HG03575 (cell line): Measurements from ENCODE around the gene ZNF695.

Experiments used
- ATAC-seq: cut with Tn5 transposase; IDR thresholded peaks from one replicate; pipeline ENCODE4 v1.9.1; 2021; ENCODE audit not compliant: unreplicated experiment, insufficient number of reproducible peaks, low FRiP score; ENCODE audit errors: extremely low read depth

The ZNF695 gene

DNA sequence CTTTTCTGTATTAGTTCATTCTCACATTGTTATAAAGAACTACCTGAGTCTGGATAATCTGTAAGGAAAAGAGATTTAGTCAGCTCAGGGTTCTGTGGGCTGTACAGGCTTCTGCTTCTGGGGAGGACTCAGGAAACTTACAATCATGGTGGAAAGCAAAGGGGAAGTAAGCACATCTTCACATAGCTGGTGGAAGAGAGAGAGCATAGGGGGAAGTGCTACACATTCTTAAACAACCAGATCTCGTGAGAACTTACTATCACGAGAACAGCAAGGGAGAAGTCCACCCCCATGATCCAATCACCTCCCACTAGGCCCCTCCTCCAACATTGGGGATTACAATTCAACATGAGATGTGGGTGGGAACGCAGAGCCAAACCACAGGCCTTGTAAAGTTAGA is 38.2 kb downstream of the ZNF695 start:
- ATAC-seq, result no peak

DNA sequence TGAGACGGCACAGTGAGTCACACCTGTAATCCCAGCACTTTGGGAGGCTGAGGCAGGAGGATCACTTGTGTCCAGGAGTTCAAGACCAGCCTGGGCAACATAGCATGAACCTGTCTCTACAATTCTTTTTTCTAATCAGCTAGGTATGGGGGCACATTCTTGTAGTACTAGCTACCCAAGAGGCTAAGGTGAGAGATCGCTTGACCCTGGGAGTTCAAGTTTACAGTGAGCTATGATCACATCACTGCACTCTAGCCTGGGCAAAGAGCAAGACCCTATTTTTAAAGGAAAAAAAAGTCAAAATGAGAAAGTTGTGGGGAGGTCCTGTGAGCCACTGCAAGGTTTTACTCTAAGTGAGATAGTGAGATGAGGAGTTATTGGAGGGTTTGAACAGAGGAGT is 41.4 kb downstream of the ZNF695 start:
- no peak for ATAC-seq

DNA sequence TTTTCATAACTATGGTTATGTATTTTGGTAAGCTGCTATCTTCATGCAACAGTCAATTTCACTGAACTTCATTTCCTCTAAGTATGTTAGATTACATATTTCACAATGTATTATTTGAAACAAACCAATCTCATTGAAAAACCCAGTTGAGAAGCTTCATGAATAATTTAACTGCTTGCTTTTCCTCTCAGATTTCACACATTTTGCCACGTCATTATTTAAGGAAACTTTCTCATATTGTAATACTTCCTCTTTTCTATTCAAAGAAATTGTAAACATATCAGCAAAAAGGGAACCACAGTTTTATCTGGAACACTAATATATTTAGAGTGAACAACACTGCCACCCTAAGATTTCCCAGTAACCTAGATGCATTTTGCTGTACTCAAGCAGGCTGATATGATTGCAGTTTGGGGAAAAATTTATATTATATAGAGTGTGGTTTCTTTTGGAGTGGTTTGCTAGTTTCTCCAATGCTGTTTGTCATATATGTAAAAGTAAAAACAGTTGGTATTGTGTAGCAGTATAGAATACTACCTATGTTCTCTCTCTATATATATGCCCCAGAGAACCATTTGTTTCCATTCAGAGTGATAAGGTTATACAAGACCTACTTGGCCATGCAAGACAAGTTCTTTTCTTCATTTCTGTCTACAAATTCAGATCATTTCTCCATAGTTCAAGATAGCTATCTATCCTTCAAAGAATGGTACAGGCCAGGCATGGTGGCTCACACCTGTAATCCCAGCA is 47.7 kb downstream of the ZNF695 start:
- no peak for ATAC-seq

DNA sequence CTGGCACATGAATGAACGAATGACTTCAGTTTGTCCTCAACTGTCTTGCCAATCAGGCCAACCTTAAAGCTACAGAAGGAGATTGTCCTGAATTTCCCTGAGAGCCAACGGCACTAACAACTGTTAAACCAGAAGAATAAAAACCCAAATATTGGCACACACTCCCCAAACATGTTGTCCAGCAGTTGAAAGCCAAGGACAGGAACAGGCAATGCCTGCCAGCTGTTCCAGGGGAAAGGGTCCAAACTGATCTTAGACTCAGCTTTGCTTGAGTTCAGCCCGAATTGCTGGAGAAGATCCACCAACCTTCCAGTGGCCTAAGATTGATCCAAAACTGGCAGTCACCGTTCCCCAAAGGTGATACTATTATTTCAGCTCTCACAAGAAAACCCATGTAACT is 53.7 kb downstream of the ZNF695 start:
- no peak for ATAC-seq

DNA sequence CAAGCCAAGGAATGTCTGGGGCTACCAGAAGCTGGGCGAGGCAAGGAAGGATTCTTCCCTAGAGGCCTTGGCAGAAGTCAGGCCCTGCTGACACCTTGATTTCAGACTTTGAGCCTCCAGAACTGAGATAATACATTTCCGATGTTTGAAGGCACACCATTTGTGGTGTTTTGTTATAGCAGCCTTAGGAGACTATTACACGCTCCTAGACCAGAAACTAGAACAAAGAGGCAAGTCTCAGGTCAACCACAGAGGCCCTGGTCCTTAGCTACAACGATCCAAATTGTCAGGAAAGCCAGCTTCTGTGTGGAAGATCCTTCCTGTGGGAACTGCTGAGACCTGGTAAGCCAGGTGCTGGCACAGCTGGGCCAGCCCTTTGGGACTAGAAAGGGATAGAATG is 56.4 kb downstream of the ZNF695 start:
- ATAC-seq, result no peak

DNA sequence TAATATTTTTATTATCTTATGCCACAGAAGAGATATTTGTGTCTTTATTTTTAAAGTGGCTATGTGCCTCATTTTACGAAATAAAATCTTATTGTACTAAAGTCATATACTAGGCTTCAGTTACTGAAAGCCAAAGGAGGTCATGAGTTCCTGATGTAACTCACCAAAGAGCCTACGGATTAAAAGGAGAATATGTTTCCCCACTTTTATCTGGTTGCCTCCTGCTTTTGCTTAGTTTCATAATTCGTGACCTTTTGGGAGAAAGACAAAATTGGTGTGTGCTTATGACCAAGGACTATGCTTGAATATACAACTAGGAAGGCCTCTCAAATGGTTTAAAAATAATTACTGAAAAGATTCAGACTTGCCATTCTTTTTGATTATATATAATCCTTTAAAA is 57.9 kb downstream of the ZNF695 start:
- no peak for ATAC-seq

DNA sequence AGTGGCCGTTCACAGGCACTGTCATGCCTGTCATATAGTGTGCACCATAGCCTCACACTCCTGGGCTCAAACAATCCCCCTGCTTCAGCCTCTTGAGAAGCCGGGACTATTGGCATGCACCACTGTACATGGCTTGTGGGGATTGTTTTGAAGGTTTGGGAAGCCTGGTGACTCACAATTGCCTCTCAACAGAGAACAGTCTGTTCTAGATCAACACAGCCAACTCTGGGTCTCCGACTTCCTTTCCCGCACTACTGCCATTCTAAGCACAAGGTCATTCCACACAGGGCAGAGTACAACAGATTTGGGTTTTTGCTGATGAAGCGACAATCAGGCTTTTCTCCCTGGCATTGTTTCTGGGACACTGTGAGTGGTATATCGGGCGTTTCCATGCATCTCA is 60.6 kb downstream of the ZNF695 start:
- ATAC-seq, result no peak

DNA sequence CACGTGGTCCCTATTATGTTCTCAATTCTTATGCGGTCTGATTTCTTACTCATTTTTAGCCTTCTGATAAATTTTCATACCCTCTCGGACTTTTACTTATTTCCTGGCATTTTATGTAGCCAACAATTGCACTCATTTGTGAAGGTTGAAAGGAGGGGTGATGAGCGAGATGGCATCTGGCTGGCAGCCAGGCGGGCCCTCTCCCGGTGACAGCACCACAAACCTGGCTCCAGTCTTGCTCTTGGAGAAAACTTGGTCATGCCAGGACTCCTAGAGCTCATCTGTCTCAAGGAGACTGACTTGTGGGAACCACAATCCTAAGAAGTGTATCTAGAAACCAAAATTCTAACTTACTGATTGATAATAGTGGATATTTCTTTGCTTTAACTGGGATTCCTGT is 61.5 kb downstream of the ZNF695 start:
- ATAC-seq, result no peak
